Smooth muscle cell (in vitro differentiated cells): ENCODE measurements around the gene ABHD11. TPM values are rescaled to one million over a fixed set of nuclear protein-coding genes. Genes with fewer than 3 reads are reported as not detected.
"Not testable (repeated sequence)": the region's sequence is repeated elsewhere in the genome, so short reads cannot be mapped to it uniquely, and the experiment has no call there.

ENCODE experiments used
- DNase-seq: peaks from one replicate; lab custom pipeline; 2025; ENCODE audit not compliant: unreplicated experiment; lab: John Stamatoyannopoulos, UW
- H2AFZ ChIP-seq: fragments of 200-600 bp; sonication (generic); 2 replicates; pipeline ENCODE4 v1.6.0; 2016; ENCODE audit warnings: antibody characterized with exemption, low read depth, mild to moderate bottlenecking
- H3F3A ChIP-seq: fragments of 200-600 bp; sonication (generic); 2 replicates; pipeline ENCODE4 v1.6.0; 2017; ENCODE audit warnings: antibody characterized with exemption, low read depth
- H3K27ac ChIP-seq: fragments of 200-600 bp; sonication (generic); 2 replicates; pipeline ENCODE4 v1.5.1; 2016; ENCODE audit warnings: low read depth, mild to moderate bottlenecking
- H3K27me3 ChIP-seq: fragments of 200-600 bp; sonication (generic); 2 replicates; pipeline ENCODE4 v1.6.1; 2016; ENCODE audit warnings: low read depth, mild to moderate bottlenecking
- H3K36me3 ChIP-seq: fragments of 200-600 bp; sonication (generic); 2 replicates; pipeline ENCODE4 v1.5.1; 2016; ENCODE audit warnings: low read depth
- H3K4me1 ChIP-seq: fragments of 200-600 bp; sonication (generic); 2 replicates; pipeline ENCODE4 v1.5.1; 2016; ENCODE audit warnings: low read depth
- H3K4me2 ChIP-seq: fragments of 200-600 bp; sonication (generic); 2 replicates; pipeline ENCODE4 v1.6.0; 2016; ENCODE audit warnings: mild to moderate bottlenecking
- H3K4me3 ChIP-seq: fragments of 200-600 bp; sonication (generic); 2 replicates; pipeline ENCODE4 v1.5.1; 2016; ENCODE audit warnings: mild to moderate bottlenecking
- H3K79me2 ChIP-seq: fragments of 200-600 bp; sonication (generic); 2 replicates; pipeline ENCODE4 v1.6.0; 2016; ENCODE audit warnings: low read depth, mild to moderate bottlenecking
- H3K9ac ChIP-seq: fragments of 200-600 bp; sonication (generic); 2 replicates; pipeline ENCODE4 v1.6.0; 2016; ENCODE audit warnings: low read depth
- H3K9me3 ChIP-seq: fragments of 200-600 bp; sonication (generic); replicated peaks from 2 replicates; pipeline ENCODE4 v1.5.1; 2016; ENCODE audit warnings: low read depth
- H4K20me1 ChIP-seq: fragments of 200-600 bp; sonication (generic); 2 replicates; pipeline ENCODE4 v1.6.0; 2016; ENCODE audit warnings: low read depth
- CTCF ChIP-seq: fragments of 200-600 bp; sonication (generic); IDR thresholded peaks from 2 replicates; pipeline ENCODE4 v1.5.1; 2017; ENCODE audit warnings: borderline replicate concordance, mild to moderate bottlenecking, antibody characterized with exemption; ENCODE audit not compliant: insufficient read depth, poor library complexity, severe bottlenecking
- WGBS: methylation state at CpG from one replicate; pipeline ENCODE4 v1.1.7; 2016; ENCODE audit warnings: low lambda C conversion rate; 5-methylcytosine and 5-hydroxymethylcytosine counted together
- polyA plus RNA-seq: library from polyadenylated mRNA; unstranded; fragments of >200 nt; fragmentation: Nextera tagmentation; extraction: Ambion mirVana; gene quantifications from 2 replicates; pipeline ENCODE4 v1.2.1, GENCODE V29; 2016
- total RNA-seq: library from RNA; depleted of rRNA; stranded (reverse); fragments of >200 nt; gene quantifications from 2 replicates; pipeline ENCODE4 v1.2.3, GENCODE V29; 2014

The ABHD11 gene
- total and polyA plus RNA-seq, 2 experiments from 2014 or later = 14.1 to 16.5 TPM

- no peak for DNase-seq
- no peaks in the 10 kb centered on the region for H3K79me2 ChIP-seq
Measured at GRCh38 chr7:73727952-73728351, 10.7 kb downstream of the ABHD11 start.

GRCh38 chr7:73726083-73726466 lies 12.5 kb downstream of the ABHD11 start:
- no peaks in the 10 kb centered on the region for H3K36me3 ChIP-seq
- no peak overlapping the region for H3K4me3 ChIP-seq
- no peak for DNase-seq
- H3K9ac ChIP-seq = no peak overlapping the region
- H3F3A ChIP-seq = no peaks in the 10 kb centered on the region
- H4K20me1 ChIP-seq = no peaks in the 10 kb centered on the region
- H3K4me2 ChIP-seq = no peak overlapping the region
- TF ChIP-seq CTCF = no peak
- no peaks in the 10 kb centered on the region for H3K4me1 ChIP-seq
- WGBS = 90% methylated on average over 1 of the region's 1 CpG
- no peak overlapping the region for H3K27ac ChIP-seq
- H3K27me3 ChIP-seq = no peaks in the 10 kb centered on the region
- H3K79me2 ChIP-seq = no peaks in the 10 kb centered on the region
- H2AFZ ChIP-seq = no peak overlapping the region
- no peaks in the 10 kb centered on the region for H3K9me3 ChIP-seq

More at GRCh38 chr7:73727952-73728351, 10.7 kb downstream of the ABHD11 start:
- Histone ChIP-seq H3K36me3 (no peaks in the 10 kb centered on the region), H2AFZ (no peak overlapping the region), H3K9me3 (no peaks in the 10 kb centered on the region), H3F3A (no peaks in the 10 kb centered on the region), H3K9ac (no peak overlapping the region), H3K4me2 (no peak overlapping the region), H3K27ac (no peak overlapping the region), H3K27me3 (no peaks in the 10 kb centered on the region), H4K20me1 (no peaks in the 10 kb centered on the region), H3K4me3 (no peak overlapping the region), H3K4me1 (no peaks in the 10 kb centered on the region)
- 75% methylated on average over 3 of the region's 3 CpGs for WGBS
- no peak for TF ChIP-seq CTCF

DNA sequence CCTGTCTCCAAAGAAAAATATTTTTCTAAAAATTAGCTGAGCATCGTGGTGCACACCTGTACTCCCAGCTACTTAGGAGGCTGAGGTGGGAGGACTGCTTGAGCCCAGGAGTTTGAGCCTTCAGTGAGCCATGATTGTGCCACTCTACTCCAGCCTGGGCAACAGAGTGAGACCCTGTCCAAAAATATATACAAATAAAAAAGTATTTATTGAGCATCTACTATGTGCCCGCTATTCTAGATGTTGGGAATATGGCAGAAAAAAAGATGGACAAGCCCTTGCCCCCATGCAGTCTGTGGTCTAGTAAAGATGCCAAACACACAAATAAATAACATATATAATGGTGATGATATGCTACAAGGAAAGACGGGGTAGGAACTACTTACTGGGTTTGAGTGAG lies 14.8 kb downstream of the ABHD11 start:
- no peak overlapping the region for H3K9ac ChIP-seq
- DNase-seq = no peak
- no peak overlapping the region for H3K4me3 ChIP-seq
- H3K4me2 ChIP-seq = no peak overlapping the region
- TF ChIP-seq CTCF = no peak
- H3K79me2 ChIP-seq = peaks cover 6% of the 10 kb centered on the region
- no peaks in the 10 kb centered on the region for H3K4me1 ChIP-seq
- H3K36me3 ChIP-seq = no peaks in the 10 kb centered on the region
- H3K27ac ChIP-seq = no peak overlapping the region
- H3F3A ChIP-seq = no peaks in the 10 kb centered on the region
- no peaks in the 10 kb centered on the region for H3K27me3 ChIP-seq
- WGBS = 98% methylated on average over 3 of the region's 3 CpGs
- no peaks in the 10 kb centered on the region for H4K20me1 ChIP-seq
- no peak overlapping the region for H2AFZ ChIP-seq
- H3K9me3 ChIP-seq = no peaks in the 10 kb centered on the region

DNA sequence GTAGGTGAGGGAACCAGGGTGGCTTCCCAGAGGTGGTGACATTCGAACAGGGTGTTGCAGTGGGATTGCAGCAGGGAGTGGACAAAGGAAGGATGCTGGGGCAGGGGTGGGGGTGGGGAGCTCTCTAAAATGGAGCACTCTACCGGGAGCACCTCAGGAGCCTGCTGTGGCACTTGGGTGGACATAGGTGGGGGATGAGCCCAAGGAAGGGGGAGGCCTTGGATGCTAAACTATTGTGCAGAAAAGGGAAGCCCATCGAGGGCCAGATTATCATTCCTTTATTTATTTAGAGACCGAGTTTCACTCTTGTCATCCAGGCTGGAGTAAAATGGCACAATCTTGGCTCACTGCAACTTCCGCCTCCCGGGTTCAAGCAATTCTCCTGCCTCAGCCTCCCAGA lies 15.8 kb downstream of the ABHD11 start:
- 87% methylated on average over 5 of the region's 6 CpGs for WGBS
- H2AFZ ChIP-seq = no peak overlapping the region
- H3K9me3 ChIP-seq = no peaks in the 10 kb centered on the region
- no peaks in the 10 kb centered on the region for H3K36me3 ChIP-seq
- H3K9ac ChIP-seq = no peak overlapping the region
- no peaks in the 10 kb centered on the region for H3K27me3 ChIP-seq
- TF ChIP-seq CTCF = no peak
- no peak overlapping the region for H3K4me3 ChIP-seq
- peaks cover 7% of the 10 kb centered on the region for H3K79me2 ChIP-seq
- no peak overlapping the region for H3K27ac ChIP-seq
- H4K20me1 ChIP-seq = peaks cover 8% of the 10 kb centered on the region
- no peaks in the 10 kb centered on the region for H3F3A ChIP-seq
- no peak overlapping the region for H3K4me2 ChIP-seq
- DNase-seq = no peak
- H3K4me1 ChIP-seq = no peaks in the 10 kb centered on the region

- H3K27me3 ChIP-seq, H3K9ac ChIP-seq, H3K27ac ChIP-seq, H3K4me2 ChIP-seq, H3F3A ChIP-seq, H3K36me3 ChIP-seq, H2AFZ ChIP-seq, H3K4me1 ChIP-seq, H3K9me3 ChIP-seq, H3K4me3 ChIP-seq, DNase-seq: not testable (repeated sequence)
- 87% methylated on average over 4 of the region's 4 CpGs for WGBS
- peaks cover 14% of the 10 kb centered on the region for H4K20me1 ChIP-seq
- H3K79me2 ChIP-seq = peaks cover 11% of the 10 kb centered on the region
Measured at GRCh38 chr7:73722182-73722581, 16.4 kb downstream of the ABHD11 start.
